Measurements from ENCODE around the gene SLC66A3.
A peak's percentile ranks its signal among the peaks of the same experiment; 100 is the strongest.

SLC66A3 gene

GRCh38 chr2:11155381-11156035 is at the start of gene SLC66A3:
SLC66A3 (plus strand) TSS chr2:11155467; CDS start chr2:11155547, 80 bp downstream.
- peak; percentile 80 for DNase-seq

- DNase-seq = no peak
Observed at GRCh38 chr2:11109002-11109401, 46.3 kb upstream of the SLC66A3 start.

GRCh38 chr2:11112870-11113428 is 42.3 kb upstream of the SLC66A3 start:
- DNase-seq = no peak

GRCh38 chr2:11117776-11118175 is 37.5 kb upstream of the SLC66A3 start:
- DNase-seq = no peak

GRCh38 chr2:11118761-11119160 is 36.5 kb upstream of the SLC66A3 start:
- DNase-seq = no peak

- no peak for DNase-seq
Observed at GRCh38 chr2:11121099-11121822, 34.0 kb upstream of the SLC66A3 start.

- no peak for DNase-seq
Observed at GRCh38 chr2:11121823-11122155, 33.5 kb upstream of the SLC66A3 start.

- DNase-seq = no peak
Observed at GRCh38 chr2:11122380-11122779, 32.9 kb upstream of the SLC66A3 start.

- DNase-seq = no peak
Observed at GRCh38 chr2:11123001-11123809, 32.1 kb upstream of the SLC66A3 start.

GRCh38 chr2:11123856-11124759 is 31.2 kb upstream of the SLC66A3 start:
- DNase-seq = no peak

- no peak for DNase-seq
Observed at GRCh38 chr2:11124760-11125068, 30.6 kb upstream of the SLC66A3 start.

GRCh38 chr2:11127761-11128160 is 27.5 kb upstream of the SLC66A3 start:
- no peak for DNase-seq

- no peak for DNase-seq
Observed at GRCh38 chr2:11128243-11128951, 26.9 kb upstream of the SLC66A3 start.

GRCh38 chr2:11129598-11130449 is 25.4 kb upstream of the SLC66A3 start:
- DNase-seq = no peak

- DNase-seq = no peak
Observed at GRCh38 chr2:11131166-11131920, 23.9 kb upstream of the SLC66A3 start.

- DNase-seq = no peak
Observed at GRCh38 chr2:11132036-11132671, 23.1 kb upstream of the SLC66A3 start.

- no peak for DNase-seq
Observed at GRCh38 chr2:11133238-11133935, 21.9 kb upstream of the SLC66A3 start.

- no peak for DNase-seq
Observed at GRCh38 chr2:11133936-11134320, 21.3 kb upstream of the SLC66A3 start.

GRCh38 chr2:11134349-11134748 is 20.9 kb upstream of the SLC66A3 start:
- DNase-seq = no peak

Measured in GF-D8 (cell line).